Measurements from ENCODE around the gene RYR3.

Gene RYR3

GRCh38 chr15:33393546-33393945 lies 82.8 kb downstream of the RYR3 start:
- no peak for DNase-seq

- no peak for DNase-seq
Observed at GRCh38 chr15:33395321-33395720, 84.6 kb downstream of the RYR3 start.

GRCh38 chr15:33395846-33396245 lies 85.1 kb downstream of the RYR3 start:
- DNase-seq = no peak

GRCh38 chr15:33396475-33396874 lies 85.7 kb downstream of the RYR3 start:
- no peak for DNase-seq

- DNase-seq = no peak
Observed at GRCh38 chr15:33398555-33398954, 87.8 kb downstream of the RYR3 start.

- no peak for DNase-seq
Observed at GRCh38 chr15:33400941-33401340, 90.2 kb downstream of the RYR3 start.

GRCh38 chr15:33402600-33402999 lies 91.8 kb downstream of the RYR3 start:
- no peak for DNase-seq

- DNase-seq = no peak
Observed at GRCh38 chr15:33405096-33405495, 94.3 kb downstream of the RYR3 start.

- DNase-seq = no peak
Observed at GRCh38 chr15:33411596-33412540, 101.1 kb downstream of the RYR3 start.

- no peak for DNase-seq
Observed at GRCh38 chr15:33419701-33420100, 108.9 kb downstream of the RYR3 start.

- DNase-seq = no peak
Observed at GRCh38 chr15:33424025-33424424, 113.3 kb downstream of the RYR3 start.

- no peak for DNase-seq
Observed at GRCh38 chr15:33425142-33425541, 114.4 kb downstream of the RYR3 start.

- DNase-seq = no peak
Observed at GRCh38 chr15:33430577-33430976, 119.8 kb downstream of the RYR3 start.

GRCh38 chr15:33433821-33434220 lies 123.1 kb downstream of the RYR3 start:
- no peak for DNase-seq

GRCh38 chr15:33438396-33438795 lies 127.6 kb downstream of the RYR3 start:
- no peak for DNase-seq

GRCh38 chr15:33440900-33441299 lies 130.1 kb downstream of the RYR3 start:
- no peak for DNase-seq

GRCh38 chr15:33442449-33442848 lies 131.7 kb downstream of the RYR3 start:
- no peak for DNase-seq

- DNase-seq = no peak
Observed at GRCh38 chr15:33443708-33444107, 132.9 kb downstream of the RYR3 start.

GRCh38 chr15:33445984-33446383 lies 135.2 kb downstream of the RYR3 start:
- DNase-seq = no peak

- no peak for DNase-seq
Observed at GRCh38 chr15:33448151-33448550, 137.4 kb downstream of the RYR3 start.

GRCh38 chr15:33448961-33449606 lies 138.3 kb downstream of the RYR3 start:
- DNase-seq = no peak

- DNase-seq = no peak
Observed at GRCh38 chr15:33449810-33450209, 139.0 kb downstream of the RYR3 start.

- no peak for DNase-seq
Observed at GRCh38 chr15:33451385-33451784, 140.6 kb downstream of the RYR3 start.

- DNase-seq = no peak
Observed at GRCh38 chr15:33453761-33454160, 143.0 kb downstream of the RYR3 start.
